Vagina (tissue), 2 donors: ENCODE results near the gene CYP46A1. TPM values are rescaled to one million over a fixed set of nuclear protein-coding genes. Genes with fewer than 3 reads are reported as not detected.

ENCODE experiments used
- DNase-seq, 2 donors: peaks; one replicate each; pipeline ENCODE4 v3.0.0-alpha.2; 2017; ENCODE audit errors: extremely low spot score in 2 of 2
- H3K27ac ChIP-seq: fragments of 200-600 bp; sonication (generic); one replicate; pipeline ENCODE4 v1.5.1; 2019
- H3K27me3 ChIP-seq: fragments of 200-600 bp; sonication (generic); one replicate; pipeline ENCODE4 v1.5.1; 2019
- H3K36me3 ChIP-seq, 2 donors: fragments of 200-600 bp; sonication (generic); one replicate each; pipeline ENCODE4 v1.5.1; 2017 to 2019
- H3K4me1 ChIP-seq: fragments of 200-600 bp; sonication (generic); one replicate; pipeline ENCODE4 v1.5.1; 2019
- H3K4me3 ChIP-seq, 2 donors: fragments of 200-600 bp; sonication (generic); 1 replicate in 1 of 2; 2 replicates in 1 of 2; pipeline ENCODE4 v1.5.1; 2016 to 2019
- H3K9me3 ChIP-seq: fragments of 200-600 bp; sonication (generic); one replicate; pipeline ENCODE4 v1.5.1; 2019
- POLR2A ChIP-seq, 2 donors: fragments of 450-650 bp; IDR thresholded peaks; one replicate each; pipeline ENCODE4 v1.6.1; 2017; ENCODE audit warnings: antibody characterized with exemption in 2 of 2, mild to moderate bottlenecking in 2 of 2, moderate library complexity in 2 of 2
- POLR2AphosphoS5 ChIP-seq, 2 donors: sonication (generic); formaldehyde crosslinking; IDR thresholded peaks; one replicate each; pipeline ENCODE4 v1.9.0; 2017; ENCODE audit warnings: antibody characterized with exemption in 2 of 2, mild to moderate bottlenecking in 2 of 2, low read depth in 1 of 2; ENCODE audit not compliant: insufficient read depth in 1 of 2
- intact Hi-C: fragments of 100-400 bp; cut with DNase I; formaldehyde crosslinking; loops from one replicate; pipeline ENCODE4 v1.15.1; 2023
- total RNA-seq: library from RNA; depleted of rRNA; stranded (reverse); fragments of >200 nt; gene quantifications from one replicate; pipeline ENCODE4 v1.2.3, GENCODE V29; 2016
- TF ChIP-seq, protein P1 (sequence below), 3 experiments: fragments of 450-650 bp in 2 of 3; fragments of 200-600 bp in 1 of 3; sonication (generic) in 1 of 3; IDR thresholded peaks; one replicate each; pipeline ENCODE4 v1.5.1; 2017 to 2019; ENCODE audit warnings: antibody characterized with exemption in 3 of 3, mild to moderate bottlenecking in 2 of 3, moderate library complexity in 2 of 3

CYP46A1 gene
- total RNA-seq, 1 donor from 2014 or later = 1.2 TPM

DNA sequence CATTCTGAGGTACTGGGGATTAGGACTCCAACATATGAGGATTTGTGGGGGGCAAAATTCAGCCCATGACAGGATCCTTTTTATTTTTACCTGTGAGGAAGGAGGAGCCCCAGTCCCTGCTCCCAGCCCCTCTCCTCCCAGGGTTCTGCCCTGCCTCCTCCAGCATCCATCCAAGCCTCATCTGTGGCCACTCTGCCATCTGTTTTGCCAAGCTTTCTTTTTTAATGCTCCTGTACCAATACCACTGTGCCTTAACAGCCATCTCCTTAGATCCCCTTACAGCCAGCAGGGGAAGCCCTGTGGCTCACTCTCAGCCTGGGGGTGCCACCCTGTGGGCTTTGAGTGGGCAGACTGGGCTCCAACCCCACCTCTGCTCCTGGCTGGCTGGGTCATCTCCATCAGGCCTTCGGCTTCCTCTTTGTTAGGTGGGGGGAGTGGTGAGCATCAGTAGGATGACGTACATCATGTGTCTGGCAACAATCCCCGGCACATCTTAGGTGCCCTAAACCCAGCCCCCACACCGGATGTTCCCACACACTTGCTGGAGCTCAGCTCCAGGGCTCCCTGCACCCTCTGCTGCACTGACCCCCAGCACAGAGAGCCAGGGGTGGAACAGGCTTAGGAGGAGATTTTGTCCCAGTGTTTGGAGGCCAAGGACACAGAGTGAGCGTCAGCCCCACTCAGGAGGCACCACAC is 40.2 kb downstream of the CYP46A1 start:
- TF ChIP-seq POLR2AphosphoS5 (IDR thresholded peaks at IDR 0.05; ENCODE audit: insufficient read depth in 1 of 2, low read depth in 1 of 2) (no peak), POLR2A (IDR thresholded peaks at IDR 0.05) (no peak)
- TF ChIP-seq, protein P1, sequence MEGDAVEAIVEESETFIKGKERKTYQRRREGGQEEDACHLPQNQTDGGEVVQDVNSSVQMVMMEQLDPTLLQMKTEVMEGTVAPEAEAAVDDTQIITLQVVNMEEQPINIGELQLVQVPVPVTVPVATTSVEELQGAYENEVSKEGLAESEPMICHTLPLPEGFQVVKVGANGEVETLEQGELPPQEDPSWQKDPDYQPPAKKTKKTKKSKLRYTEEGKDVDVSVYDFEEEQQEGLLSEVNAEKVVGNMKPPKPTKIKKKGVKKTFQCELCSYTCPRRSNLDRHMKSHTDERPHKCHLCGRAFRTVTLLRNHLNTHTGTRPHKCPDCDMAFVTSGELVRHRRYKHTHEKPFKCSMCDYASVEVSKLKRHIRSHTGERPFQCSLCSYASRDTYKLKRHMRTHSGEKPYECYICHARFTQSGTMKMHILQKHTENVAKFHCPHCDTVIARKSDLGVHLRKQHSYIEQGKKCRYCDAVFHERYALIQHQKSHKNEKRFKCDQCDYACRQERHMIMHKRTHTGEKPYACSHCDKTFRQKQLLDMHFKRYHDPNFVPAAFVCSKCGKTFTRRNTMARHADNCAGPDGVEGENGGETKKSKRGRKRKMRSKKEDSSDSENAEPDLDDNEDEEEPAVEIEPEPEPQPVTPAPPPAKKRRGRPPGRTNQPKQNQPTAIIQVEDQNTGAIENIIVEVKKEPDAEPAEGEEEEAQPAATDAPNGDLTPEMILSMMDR (IDR thresholded peaks at IDR 0.05) = no peak
- intact Hi-C loops = no loop called here
- DNase-seq = peak; percentile 69 to 91

DNA sequence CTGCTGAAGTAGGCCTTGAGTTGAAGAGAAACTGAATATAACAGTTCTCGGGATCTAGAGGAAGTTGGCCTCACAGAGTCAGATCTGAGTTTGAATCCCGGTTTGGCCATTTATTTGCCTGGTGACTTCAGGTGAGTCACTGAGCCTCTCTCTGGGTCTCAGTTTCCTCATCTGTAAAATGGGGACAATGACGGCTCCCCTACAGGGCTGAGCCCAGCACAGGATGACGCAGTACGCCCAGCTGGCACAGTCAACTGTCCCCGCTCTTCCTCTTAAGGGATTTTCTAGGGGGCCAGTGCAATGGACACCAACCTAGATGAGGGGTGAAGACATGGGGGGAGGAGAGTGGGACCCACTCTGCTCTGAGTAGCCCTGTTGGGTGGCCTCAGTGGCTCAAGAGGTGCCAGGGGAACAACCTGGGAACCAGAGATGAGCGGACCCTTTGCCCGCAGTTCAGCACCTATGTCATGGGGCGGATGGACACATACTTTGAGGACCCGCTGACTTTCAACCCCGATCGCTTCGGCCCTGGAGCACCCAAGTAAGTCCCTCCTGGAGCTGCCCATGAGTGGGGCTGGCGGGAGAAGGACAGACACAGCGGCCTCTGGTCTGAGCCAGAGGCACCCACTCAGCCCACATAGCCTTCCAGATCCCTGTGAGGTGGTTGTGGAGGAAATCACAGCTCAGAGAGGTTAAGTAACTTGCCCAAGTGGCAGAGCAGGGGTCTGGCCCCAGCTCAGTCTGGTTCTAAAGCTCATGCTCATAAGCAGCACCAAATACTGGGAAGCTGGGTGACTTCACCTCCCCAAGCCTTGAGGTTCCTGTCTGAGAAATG is 41.1 kb downstream of the CYP46A1 start:
- DNase-seq = peak; percentile 56 to 95
- intact Hi-C loops = no loop called here
- Histone ChIP-seq H3K36me3 (no peaks in the 10 kb centered on the region), H3K4me3 (no peak overlapping the region), H3K27me3 (no peaks in the 10 kb centered on the region), H3K27ac (no peak overlapping the region), H3K4me1 (peaks cover 6% of the 10 kb centered on the region), H3K9me3 (no peaks in the 10 kb centered on the region)
- no peak for TF ChIP-seq POLR2AphosphoS5 (IDR thresholded peaks at IDR 0.05; ENCODE audit: insufficient read depth in 1 of 2, low read depth in 1 of 2)
- TF ChIP-seq POLR2A (IDR thresholded peaks at IDR 0.05) = no peak
- TF ChIP-seq, protein P1 (IDR thresholded peaks at IDR 0.05) = no peak

More for the DNA sequence above, 40.2 kb downstream of the CYP46A1 start:
- no peak overlapping the region for H3K27ac ChIP-seq
- no peaks in the 10 kb centered on the region for H3K27me3 ChIP-seq
- no peak overlapping the region for H3K4me3 ChIP-seq
- no peaks in the 10 kb centered on the region for H3K4me1 ChIP-seq
- H3K36me3 ChIP-seq = no peaks in the 10 kb centered on the region
- H3K9me3 ChIP-seq = no peaks in the 10 kb centered on the region

DNA sequence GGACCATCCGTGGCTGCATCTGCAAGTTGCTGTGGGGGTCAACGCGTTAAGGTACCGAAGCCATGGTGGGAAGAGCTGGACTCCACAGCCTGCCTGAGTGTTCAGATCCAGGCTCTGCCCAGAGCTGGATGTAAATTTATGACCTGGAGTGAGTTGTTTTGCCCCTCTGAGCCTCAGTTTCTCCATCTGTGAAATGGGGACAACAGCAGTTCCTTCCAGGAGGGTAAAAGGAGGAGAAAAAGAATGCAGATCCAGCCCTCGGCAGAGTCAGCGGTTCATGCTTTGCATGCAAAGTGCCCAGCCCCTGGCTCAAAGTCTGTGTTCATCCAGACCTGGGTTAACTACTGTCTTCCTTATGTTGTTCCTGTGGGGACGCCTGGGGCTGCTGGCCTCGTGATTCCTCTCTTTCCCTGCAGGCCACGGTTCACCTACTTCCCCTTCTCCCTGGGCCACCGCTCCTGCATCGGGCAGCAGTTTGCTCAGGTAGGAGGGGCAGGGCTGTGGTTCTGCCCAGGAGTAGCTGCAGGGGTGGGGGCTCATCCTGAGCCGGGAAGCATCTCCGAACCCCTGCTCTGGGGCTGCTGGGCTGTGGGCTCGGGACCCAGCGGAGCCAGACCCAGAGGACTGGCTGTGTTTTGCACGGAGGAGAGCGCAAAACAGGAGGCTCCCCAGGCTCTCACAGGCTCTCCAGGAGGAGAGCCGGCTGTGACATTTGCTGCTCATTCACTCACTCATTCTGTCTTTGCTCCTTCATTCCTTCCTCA is 41.9 kb downstream of the CYP46A1 start:
- intact Hi-C loops = no loop called here
- peaks cover 12% of the 10 kb centered on the region for H3K4me1 ChIP-seq
- H3K27ac ChIP-seq = no peak overlapping the region
- TF ChIP-seq POLR2AphosphoS5 (IDR thresholded peaks at IDR 0.05; ENCODE audit: insufficient read depth in 1 of 2, low read depth in 1 of 2) (no peak), POLR2A (IDR thresholded peaks at IDR 0.05) (no peak)
- TF ChIP-seq, protein P1 (IDR thresholded peaks at IDR 0.05) = no peak
- H3K36me3 ChIP-seq = no peaks in the 10 kb centered on the region
- peak in 1 of 2 donors; percentile 44 for DNase-seq
- H3K9me3 ChIP-seq = no peaks in the 10 kb centered on the region
- no peak overlapping the region for H3K4me3 ChIP-seq
- H3K27me3 ChIP-seq = no peaks in the 10 kb centered on the region

DNA sequence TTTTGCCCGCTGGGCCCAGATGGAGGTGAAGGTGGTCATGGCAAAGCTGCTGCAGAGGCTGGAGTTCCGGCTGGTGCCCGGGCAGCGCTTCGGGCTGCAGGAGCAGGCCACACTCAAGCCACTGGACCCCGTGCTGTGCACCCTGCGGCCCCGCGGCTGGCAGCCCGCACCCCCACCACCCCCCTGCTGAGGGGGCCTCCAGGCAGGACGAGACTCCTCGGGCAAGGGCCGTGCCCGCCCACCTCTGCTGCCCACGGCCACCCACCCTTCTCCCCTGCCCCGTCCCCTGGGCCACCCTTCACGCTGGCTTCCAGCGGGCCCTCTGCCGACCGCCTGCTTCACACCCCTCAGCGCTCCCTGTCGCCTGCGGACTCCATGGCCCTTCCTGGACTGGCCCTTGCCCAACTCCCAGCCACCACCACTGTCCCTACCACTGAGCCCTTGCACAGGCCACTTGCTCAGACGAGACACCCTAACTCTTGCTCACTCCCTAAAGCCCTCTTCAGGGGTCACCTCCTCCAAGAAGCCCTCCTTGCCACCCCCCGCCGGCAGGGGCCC is 42.5 kb downstream of the CYP46A1 start:
- Histone ChIP-seq H3K4me3 (no peak overlapping the region), H3K9me3 (no peaks in the 10 kb centered on the region), H3K27ac (no peak overlapping the region), H3K36me3 (no peaks in the 10 kb centered on the region), H3K4me1 (peaks cover 18% of the 10 kb centered on the region), H3K27me3 (no peaks in the 10 kb centered on the region)
- intact Hi-C loops = no loop called here
- TF ChIP-seq, protein P1 (IDR thresholded peaks at IDR 0.05) = no peak
- TF ChIP-seq POLR2AphosphoS5 (IDR thresholded peaks at IDR 0.05; ENCODE audit: insufficient read depth in 1 of 2, low read depth in 1 of 2) = no peak
- no peak for TF ChIP-seq POLR2A (IDR thresholded peaks at IDR 0.05)
- peak; percentile 69 to 95 for DNase-seq
